Activated CD8-positive, alpha-beta memory T cell treated with anti-CD3 and anti-CD28 coated beads for 24 hours (primary cell): ENCODE data around the gene TNN.

ENCODE experiments used
- DNase-seq: peaks from one replicate; pipeline ENCODE4 v3.0.0-alpha.2; 2020

The TNN gene

GRCh38 chr1:175116903-175117302, 49.3 kb downstream of the TNN start:
- no peak for DNase-seq

GRCh38 chr1:175118375-175119367, 51.0 kb downstream of the TNN start:
- DNase-seq: no peak

GRCh38 chr1:175120511-175120910, 52.9 kb downstream of the TNN start:
- no peak for DNase-seq

GRCh38 chr1:175124861-175125260, 57.2 kb downstream of the TNN start:
- no peak for DNase-seq

GRCh38 chr1:175126347-175126746, 58.7 kb downstream of the TNN start:
- DNase-seq: no peak

GRCh38 chr1:175127565-175127964, 59.9 kb downstream of the TNN start:
- DNase-seq: no peak

DNA sequence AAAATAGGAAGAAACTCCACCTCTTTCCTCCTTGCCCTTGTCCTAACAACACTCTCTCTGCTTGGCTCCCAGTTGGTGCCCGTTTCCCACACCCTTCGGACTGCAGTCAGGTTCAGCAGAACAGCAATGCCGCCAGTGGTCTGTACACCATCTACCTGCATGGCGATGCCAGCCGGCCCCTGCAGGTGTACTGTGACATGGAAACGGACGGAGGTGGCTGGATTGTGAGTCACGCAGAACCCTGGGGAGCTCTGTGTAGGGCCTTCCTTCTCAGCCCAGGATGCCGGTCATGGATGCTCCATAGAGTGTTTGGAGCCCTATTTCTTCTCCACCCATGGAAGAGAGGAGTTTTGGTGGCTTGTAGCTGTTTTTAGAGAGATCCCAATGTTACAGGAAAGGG, 60.9 kb downstream of the TNN start:
- DNase-seq: no peak

DNA sequence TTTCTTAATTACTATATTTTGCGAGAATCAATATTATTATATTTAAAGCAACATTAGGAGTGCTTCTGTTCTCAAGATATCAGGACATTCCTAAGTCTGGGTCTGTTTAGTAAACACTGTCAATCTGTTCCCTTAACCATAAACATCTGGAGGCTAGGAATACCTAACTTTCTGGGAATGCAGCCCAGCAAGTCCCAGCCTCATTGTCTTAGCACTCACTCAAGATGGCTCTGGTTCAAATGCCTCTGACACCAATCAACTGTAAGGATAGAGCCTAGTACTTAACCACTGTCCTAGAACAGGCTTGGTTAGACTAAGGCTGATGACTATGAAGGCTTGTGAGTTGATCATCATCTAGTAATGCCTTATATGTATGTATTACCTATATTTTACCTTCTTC, 61.5 kb downstream of the TNN start:
- no peak for DNase-seq

DNA sequence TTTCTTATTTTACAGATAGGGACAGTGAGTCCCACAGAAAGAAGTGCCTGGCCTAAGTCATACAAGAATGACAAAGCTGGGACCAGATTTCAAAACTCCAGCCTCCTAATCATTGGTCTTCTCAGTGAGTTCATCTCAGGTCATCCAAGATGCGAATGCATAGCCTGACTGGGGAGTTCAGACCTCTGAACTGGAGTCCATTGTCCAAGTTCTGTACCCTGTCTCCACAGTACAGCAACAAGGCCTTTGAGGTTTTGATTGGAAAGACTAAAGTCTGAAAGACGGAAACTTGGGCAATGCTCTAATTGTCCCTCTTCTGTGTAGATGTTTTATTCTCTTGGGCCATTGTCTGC, 62.0 kb downstream of the TNN start:
- DNase-seq: no peak

DNA sequence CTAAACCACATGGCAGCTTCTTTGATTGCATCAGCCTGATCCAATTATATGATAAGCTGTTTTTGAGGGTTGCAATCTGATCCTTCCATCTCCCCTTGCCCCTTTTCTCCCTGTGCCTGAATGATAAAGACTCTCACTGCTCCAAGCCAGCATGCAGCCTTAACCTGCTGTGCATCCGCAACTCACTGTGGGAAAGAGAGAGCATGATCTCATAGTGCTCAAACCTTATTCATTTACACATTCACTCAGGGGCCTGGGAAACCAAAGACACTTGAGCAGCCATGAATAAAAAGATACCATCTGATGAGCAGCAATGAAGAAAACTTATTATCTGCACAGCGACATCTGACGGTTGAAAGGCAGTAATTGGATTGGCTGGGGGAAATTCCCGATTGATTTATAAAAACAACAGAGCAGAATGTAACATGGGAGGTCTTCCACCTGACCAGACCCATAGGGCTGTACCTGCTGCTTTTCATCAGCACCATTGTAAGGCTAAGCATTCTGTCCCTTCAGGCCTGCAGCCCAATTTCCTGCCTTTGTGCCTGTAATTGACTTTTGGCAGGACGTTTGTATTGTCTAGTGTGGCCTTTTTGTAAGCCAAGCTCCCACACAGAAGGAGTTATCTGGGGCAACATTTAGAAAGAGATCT, 62.5 kb downstream of the TNN start:
- DNase-seq: no peak

DNA sequence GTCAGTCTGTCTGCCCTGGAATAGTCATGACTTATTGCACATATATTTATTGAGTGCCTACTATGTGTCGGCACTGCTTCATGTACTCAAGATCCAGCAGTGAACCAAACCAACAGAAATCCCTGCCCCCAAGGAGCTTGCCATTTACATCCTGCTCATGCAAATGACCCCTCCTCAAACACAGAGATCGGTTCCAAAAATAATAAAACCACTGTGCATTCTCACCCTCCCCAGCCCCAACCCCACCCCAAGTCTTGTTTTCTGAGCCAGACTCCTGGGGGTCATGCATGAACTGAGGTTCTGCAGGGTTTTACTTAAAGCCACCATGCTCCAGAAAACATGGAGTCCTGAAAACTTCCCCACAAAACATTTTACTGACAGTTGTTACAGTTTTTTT, 63.0 kb downstream of the TNN start:
- DNase-seq: no peak

DNA sequence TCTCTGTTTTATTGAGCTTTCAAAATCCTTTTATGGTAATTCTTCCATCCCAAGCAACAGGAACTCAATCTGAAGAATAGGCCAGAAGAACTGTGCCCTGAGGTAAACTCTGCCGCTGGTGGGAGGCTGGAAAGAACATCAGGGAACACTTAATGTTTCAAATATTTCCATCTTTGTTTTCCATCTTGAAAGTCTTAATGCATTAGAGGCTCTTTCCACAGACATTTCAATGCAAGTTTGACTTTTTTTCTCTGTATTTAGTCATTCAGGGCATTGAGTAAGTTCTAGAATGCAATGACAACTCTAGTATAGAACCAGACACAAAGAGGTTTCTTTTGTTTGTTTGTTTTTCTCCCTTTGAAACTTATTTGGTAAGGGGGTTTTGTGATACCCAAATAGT, 63.5 kb downstream of the TNN start:
- DNase-seq: no peak

GRCh38 chr1:175132436-175132835, 64.8 kb downstream of the TNN start:
- DNase-seq: no peak

GRCh38 chr1:175133673-175134435, 66.2 kb downstream of the TNN start:
- DNase-seq: no peak

DNA sequence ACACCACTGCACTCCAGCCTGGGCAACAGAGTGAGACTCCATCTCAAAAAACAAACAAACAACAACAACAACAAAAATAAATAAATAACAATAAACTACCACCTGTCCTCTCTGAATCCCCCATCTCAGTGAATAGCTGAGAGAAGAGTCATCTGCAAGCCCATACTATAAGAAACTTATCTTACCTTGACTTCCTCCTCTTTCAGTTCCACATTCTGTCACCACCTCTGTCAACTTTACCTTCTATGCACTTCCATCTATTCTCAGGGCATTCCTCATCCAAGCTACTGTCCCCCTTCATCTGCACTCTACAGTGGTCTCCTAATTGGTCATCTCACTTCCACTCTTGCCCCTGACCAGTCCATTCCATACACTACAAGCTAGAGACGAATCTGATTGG, 66.9 kb downstream of the TNN start:
- DNase-seq: no peak

GRCh38 chr1:175136246-175136645, 68.6 kb downstream of the TNN start:
- no peak for DNase-seq

DNA sequence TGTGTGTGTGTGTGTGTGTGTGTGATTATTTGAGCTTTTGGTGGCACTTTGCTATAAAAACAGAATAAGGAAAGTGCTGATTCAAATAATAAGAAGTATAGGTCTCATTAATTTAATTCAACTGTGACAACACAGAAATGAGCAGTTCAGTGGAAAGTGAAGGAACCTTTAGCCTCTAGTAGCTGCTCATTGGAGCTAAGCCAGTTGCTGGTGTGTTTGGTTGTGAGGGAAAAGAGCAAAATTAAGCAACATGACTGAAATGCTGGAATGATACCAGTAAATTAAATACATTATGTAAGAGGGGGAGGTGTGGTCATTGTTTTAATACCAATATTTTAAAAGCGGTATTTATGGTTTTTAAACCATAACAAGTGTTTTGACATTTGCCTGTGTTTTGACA, 69.7 kb downstream of the TNN start:
- no peak for DNase-seq

- DNase-seq: no peak
Observed at GRCh38 chr1:175138579-175138978, 70.9 kb downstream of the TNN start.

- DNase-seq: no peak
Observed at GRCh38 chr1:175145899-175146528, 78.4 kb downstream of the TNN start.

DNA sequence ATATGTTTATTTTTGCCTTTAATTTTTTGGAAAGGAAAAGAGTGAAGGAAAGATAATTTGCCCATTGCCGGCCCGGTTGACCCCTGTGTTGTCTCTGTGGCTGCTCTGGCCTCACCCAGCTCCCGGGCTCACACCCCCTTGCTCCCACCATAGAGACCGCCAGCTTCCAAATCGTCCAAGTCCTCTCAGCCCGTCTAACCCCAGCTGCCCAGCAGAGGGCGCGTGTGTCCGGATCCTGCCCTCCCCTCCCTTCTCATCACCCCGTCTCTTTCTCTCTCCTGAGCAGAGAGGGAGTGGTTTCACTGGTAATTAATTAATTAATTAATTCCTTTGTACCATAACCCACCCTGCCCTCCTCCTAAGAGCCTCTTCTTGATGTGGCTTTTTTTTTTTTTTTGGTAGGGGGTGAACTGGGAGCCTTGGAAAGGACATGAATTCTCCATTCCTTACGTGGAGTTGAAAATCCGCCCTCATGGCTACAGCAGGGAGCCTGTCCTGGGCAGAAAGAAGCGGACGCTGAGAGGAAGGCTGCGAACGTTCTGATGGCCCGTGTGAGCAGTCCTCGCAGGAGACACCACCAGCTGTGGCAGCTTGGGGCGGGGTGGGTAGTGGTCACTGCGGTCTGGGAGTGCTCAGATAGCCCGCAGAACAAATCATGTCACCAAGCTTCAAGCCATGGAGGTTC, 79.0 kb downstream of the TNN start:
- peak; percentile 87 for DNase-seq

DNA sequence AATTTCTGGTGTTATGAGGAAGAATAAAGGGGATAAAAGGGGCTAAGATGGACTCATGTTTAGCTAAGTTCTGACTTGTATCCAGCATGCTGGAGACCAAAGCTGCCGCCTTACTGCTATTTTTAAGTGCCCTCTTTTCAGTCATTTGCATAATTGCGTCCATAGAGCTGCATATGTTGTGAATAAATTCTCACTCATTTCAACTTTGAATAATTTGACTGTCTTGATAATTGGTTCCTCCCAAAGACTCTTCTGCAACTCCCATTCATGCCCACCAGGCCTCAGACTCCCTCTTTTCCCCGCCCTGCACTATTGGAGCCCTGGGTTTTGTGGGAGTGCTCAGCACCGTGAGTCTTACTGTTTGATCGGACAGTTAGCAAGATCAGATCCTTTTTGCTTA, 79.9 kb downstream of the TNN start:
- DNase-seq: no peak

DNA sequence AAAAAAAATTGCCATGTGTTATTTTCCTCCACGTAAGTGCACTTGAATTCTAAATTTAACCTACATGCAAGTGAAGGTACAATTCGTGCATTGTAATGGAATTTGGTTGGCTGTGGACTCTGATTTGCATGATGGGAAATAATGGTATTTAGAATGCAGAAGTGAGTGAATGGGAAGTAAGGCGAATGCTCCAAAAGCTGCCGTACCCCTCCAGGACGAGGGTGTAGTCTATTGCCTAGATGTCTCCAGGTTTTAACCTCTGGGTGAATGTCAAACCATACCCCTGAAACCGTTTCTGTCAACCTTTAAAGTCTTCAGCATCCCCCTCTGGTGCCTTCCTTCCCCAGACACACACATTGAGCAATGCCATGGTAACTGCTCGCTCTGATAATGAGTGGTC, 80.4 kb downstream of the TNN start:
- no peak for DNase-seq
